ENCODE measurements around the gene SIRT5.

Gene SIRT5

GRCh38 chr6:13629459-13630116 is 55.2 kb downstream of the SIRT5 start:
- in situ Hi-C loops (cut with HindIII; ENCODE audit: low sequenced_read_pairs) = no loop called here

DNA sequence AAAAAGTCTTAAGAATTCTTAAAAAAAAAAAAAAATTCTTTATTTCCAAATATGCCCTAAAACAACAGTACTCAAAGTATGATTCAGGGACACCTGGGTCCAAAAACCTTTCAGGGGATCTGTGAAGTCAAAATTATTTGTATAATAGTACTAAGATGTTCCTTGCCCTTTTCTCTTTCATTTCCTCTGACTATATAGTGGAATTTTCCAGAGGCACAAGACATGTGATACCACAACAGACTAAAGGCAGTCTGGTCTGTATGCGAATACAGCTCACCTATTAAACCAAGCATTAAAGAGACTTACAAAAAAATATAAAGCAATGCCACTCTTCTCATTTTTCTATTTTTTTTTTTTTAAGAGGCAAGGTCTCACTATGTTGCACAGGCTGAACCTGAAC is 56.1 kb downstream of the SIRT5 start:
- in situ Hi-C loops (cut with HindIII; ENCODE audit: low sequenced_read_pairs) = no loop called here

DNA sequence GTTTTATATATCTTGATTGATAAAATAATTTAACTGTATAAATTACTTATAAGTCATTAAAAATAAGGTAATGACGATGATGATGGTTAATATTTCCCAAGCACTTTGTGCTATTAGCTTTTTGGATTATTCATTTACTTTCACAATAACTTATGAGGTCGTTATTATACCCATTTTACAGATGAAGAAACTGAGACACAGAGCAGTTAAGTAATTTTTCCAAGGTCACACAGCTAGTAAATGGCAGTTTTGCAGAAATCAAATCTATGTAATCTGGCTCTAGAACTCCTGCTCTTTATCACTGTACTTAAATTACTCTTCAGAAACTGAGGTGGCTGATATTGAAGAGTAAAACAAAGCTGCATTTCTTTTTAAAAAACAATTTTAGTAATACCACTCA is 58.9 kb downstream of the SIRT5 start:
- in situ Hi-C loops (cut with HindIII; ENCODE audit: low sequenced_read_pairs) = no loop called here

- in situ Hi-C loops (cut with HindIII; ENCODE audit: low sequenced_read_pairs) = no loop called here
Observed at GRCh38 chr6:13635948-13636658, 61.7 kb downstream of the SIRT5 start.

- in situ Hi-C loops (cut with HindIII; ENCODE audit: low sequenced_read_pairs) = no loop called here
Observed at GRCh38 chr6:13638014-13638413, 63.6 kb downstream of the SIRT5 start.

GRCh38 chr6:13638626-13639025 is 64.2 kb downstream of the SIRT5 start:
- in situ Hi-C loops (cut with HindIII; ENCODE audit: low sequenced_read_pairs) = no loop called here

- in situ Hi-C loops (cut with HindIII; ENCODE audit: low sequenced_read_pairs) = no loop called here
Observed at GRCh38 chr6:13641315-13641714, 66.9 kb downstream of the SIRT5 start.

DNA sequence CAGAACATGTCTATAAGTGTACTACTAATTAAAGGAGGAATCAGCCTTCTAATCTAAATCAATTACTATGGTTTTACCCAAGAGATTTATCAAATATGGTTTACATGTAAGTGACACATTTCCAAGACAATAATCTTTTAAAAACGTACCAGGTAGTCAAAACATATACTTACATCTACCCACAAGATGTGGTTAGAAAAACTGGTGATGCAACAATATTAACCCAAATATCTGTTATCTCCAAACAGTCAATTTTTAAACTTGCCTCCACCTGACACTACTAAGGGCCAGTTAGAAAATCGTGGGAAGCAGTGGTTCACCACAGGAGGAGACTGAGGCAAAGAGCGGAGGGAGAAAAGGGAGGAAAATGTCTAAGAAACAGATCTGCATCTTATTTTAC is 68.7 kb downstream of the SIRT5 start:
- in situ Hi-C loops (cut with HindIII; ENCODE audit: low sequenced_read_pairs) = no loop called here

- in situ Hi-C loops (cut with HindIII; ENCODE audit: low sequenced_read_pairs) = no loop called here
Observed at GRCh38 chr6:13648850-13649249, 74.4 kb downstream of the SIRT5 start.

DNA sequence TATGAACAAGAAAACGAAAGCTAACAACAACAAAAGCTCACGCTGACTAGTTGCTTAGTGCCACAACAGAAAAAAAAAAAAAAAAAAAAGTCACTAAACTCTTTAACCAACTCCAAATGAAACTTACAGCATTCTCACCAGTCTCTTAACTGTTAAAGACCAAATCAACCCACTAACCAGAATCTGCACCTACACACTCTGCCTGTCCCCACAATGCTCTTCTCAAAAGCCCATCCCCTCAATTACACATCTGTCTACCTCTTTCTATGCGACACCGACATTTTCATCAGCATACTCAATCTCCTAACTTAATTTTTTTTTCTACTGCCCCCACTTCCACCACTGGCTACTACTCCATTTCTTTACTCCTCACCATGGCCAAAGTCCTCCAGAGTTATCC is 75.0 kb downstream of the SIRT5 start:
- in situ Hi-C loops (cut with HindIII; ENCODE audit: low sequenced_read_pairs) = no loop called here

GRCh38 chr6:13653296-13653695 is 78.9 kb downstream of the SIRT5 start:
- in situ Hi-C loops (cut with HindIII; ENCODE audit: low sequenced_read_pairs) = no loop called here

DNA sequence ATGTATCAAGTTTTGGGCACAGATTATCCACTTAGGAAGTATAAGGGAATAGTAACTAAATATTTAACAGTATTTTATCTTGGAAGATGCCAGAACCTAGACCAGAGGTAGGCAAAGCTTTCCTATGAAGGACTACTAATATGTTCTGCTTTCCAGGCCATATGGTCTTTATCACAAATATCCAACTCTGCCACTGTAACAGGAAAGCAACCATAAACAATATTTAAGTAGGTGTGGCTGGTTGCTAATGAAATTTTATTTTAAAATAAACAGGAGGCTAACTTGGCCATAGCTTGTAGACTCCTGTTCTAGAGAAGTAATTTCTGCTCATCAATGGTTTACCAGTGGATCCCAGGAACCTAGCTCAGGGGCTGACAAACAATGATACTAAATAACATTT is 80.1 kb downstream of the SIRT5 start:
- in situ Hi-C loops (cut with HindIII; ENCODE audit: low sequenced_read_pairs) = no loop called here

DNA sequence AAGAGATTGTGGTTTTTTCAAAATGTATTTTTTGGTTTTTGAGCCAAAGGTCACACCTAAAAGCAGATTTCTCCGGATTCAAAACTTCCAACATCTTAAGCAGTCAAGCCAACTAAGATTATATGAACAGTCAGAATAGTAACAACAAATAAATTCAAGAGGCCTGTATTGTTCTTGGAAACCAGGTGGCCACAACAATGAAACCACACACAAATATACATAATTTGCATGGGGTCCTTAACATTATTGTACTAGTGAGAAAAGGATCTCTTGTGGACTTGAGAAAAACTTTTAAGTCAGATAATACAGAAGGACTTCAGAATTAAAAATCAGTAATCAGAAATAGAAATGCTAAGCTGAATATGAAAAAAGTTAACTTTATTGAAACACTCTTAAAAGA is 81.3 kb downstream of the SIRT5 start:
- in situ Hi-C loops (cut with HindIII; ENCODE audit: low sequenced_read_pairs) = no loop called here

- in situ Hi-C loops (cut with HindIII; ENCODE audit: low sequenced_read_pairs) = no loop called here
Observed at GRCh38 chr6:13660273-13660672, 85.9 kb downstream of the SIRT5 start.

- in situ Hi-C loops (cut with HindIII; ENCODE audit: low sequenced_read_pairs) = no loop called here
Observed at GRCh38 chr6:13660893-13661292, 86.5 kb downstream of the SIRT5 start.

- in situ Hi-C loops (cut with HindIII; ENCODE audit: low sequenced_read_pairs) = no loop called here
Observed at GRCh38 chr6:13661647-13662046, 87.2 kb downstream of the SIRT5 start.

- in situ Hi-C loops (cut with HindIII; ENCODE audit: low sequenced_read_pairs) = no loop called here
Observed at GRCh38 chr6:13662651-13663334, 88.4 kb downstream of the SIRT5 start.

- in situ Hi-C loops (cut with HindIII; ENCODE audit: low sequenced_read_pairs) = no loop called here
Observed at GRCh38 chr6:13663986-13664385, 89.6 kb downstream of the SIRT5 start.
